ENCODE data around the gene SPATA18.

DNA sequence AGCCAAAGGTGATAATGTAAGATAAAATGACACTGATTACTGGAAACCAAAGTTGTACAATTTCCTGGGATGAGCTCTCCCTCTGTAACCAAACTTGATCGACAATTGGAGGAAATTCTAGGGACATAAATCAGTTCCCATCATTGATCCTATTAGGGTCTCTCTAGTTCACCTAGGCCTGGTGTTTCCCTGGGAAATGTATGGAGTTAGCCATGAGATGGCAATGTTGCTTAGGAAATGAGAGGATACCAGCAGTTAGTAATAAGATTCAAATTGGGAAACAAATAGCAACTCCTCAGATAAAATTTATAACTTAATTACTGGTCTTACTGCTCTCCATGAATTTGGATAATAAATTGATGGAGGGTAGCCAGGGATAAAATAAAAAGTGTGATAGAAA lies 52.2 kb downstream of the SPATA18 start:
- TF ChIP-seq POLR2A (IDR thresholded peaks at IDR 0.05) (no peak), CTCF (IDR thresholded peaks at IDR 0.05) (no peak)
